Uterus (tissue), 2 donors: ENCODE data around the gene INSC.

Experiments used
- CTCF ChIP-seq, 4 experiments: fragments of 200-600 bp in 2 of 4; fragments of 450-650 bp in 2 of 4; sonication (generic) in 2 of 4; IDR thresholded peaks; one replicate each; pipeline ENCODE4 v1.5.1; 2016 to 2019; ENCODE audit warnings: antibody characterized with exemption in 4 of 4, mild to moderate bottlenecking in 2 of 4, moderate library complexity in 1 of 4
- POLR2A ChIP-seq, 2 donors: fragments of 450-650 bp; IDR thresholded peaks; one replicate each; pipeline ENCODE4 v1.6.1; 2016; ENCODE audit warnings: antibody characterized with exemption in 2 of 2, mild to moderate bottlenecking in 1 of 2, moderate library complexity in 1 of 2

GRCh38 chr11:15206791-15207190, 92.1 kb downstream of the INSC start:
- no peak for TF ChIP-seq CTCF (IDR thresholded peaks at IDR 0.05)
- no peak for TF ChIP-seq POLR2A (IDR thresholded peaks at IDR 0.05)
